ENCODE measurements around the gene KCTD18.

Gene KCTD18

GRCh38 chr2:200484934-200485333 is 24.9 kb downstream of the KCTD18 start:
- DNase-seq (ENCODE audit: low read depth in 2 of 2) = no peak

GRCh38 chr2:200483729-200484198 is 26.1 kb downstream of the KCTD18 start:
- no peak for DNase-seq (ENCODE audit: low read depth in 2 of 2)

- no peak for DNase-seq (ENCODE audit: low read depth in 2 of 2)
Measured at GRCh38 chr2:200482194-200482593, 27.7 kb downstream of the KCTD18 start.

GRCh38 chr2:200479692-200480265 is 30.1 kb downstream of the KCTD18 start:
- DNase-seq (ENCODE audit: low read depth in 2 of 2) = no peak

GRCh38 chr2:200477667-200478131 is 32.2 kb downstream of the KCTD18 start:
- DNase-seq (ENCODE audit: low read depth in 2 of 2) = no peak

- no peak for DNase-seq (ENCODE audit: low read depth in 2 of 2)
Measured at GRCh38 chr2:200476836-200477235, 33.0 kb downstream of the KCTD18 start.

- no peak for DNase-seq (ENCODE audit: low read depth in 2 of 2)
Measured at GRCh38 chr2:200475795-200476194, 34.1 kb downstream of the KCTD18 start.

GRCh38 chr2:200472853-200473464 is 36.9 kb downstream of the KCTD18 start:
- no peak for DNase-seq (ENCODE audit: low read depth in 2 of 2)

GRCh38 chr2:200471928-200472645 is 37.8 kb downstream of the KCTD18 start:
- DNase-seq (ENCODE audit: low read depth in 2 of 2) = no peak

GRCh38 chr2:200471324-200471848 is 38.5 kb downstream of the KCTD18 start:
- DNase-seq (ENCODE audit: low read depth in 2 of 2) = peak in 1 of 2 donors; percentile 7

- DNase-seq (ENCODE audit: low read depth in 2 of 2) = no peak
Measured at GRCh38 chr2:200470230-200470629, 39.6 kb downstream of the KCTD18 start.

- DNase-seq (ENCODE audit: low read depth in 2 of 2) = no peak
Measured at GRCh38 chr2:200469708-200470211, 40.1 kb downstream of the KCTD18 start.

GRCh38 chr2:200467806-200468681 is 41.8 kb downstream of the KCTD18 start:
- DNase-seq (ENCODE audit: low read depth in 2 of 2) = no peak

GRCh38 chr2:200466425-200467418 is 43.1 kb downstream of the KCTD18 start:
- DNase-seq (ENCODE audit: low read depth in 2 of 2) = no peak

- DNase-seq (ENCODE audit: low read depth in 2 of 2) = no peak
Measured at GRCh38 chr2:200463452-200463851, 46.4 kb downstream of the KCTD18 start.

- no peak for DNase-seq (ENCODE audit: low read depth in 2 of 2)
Measured at GRCh38 chr2:200461846-200462710, 47.8 kb downstream of the KCTD18 start.

GRCh38 chr2:200459101-200459500 is 50.8 kb downstream of the KCTD18 start:
- no peak for DNase-seq (ENCODE audit: low read depth in 2 of 2)

GRCh38 chr2:200456567-200456966 is 53.3 kb downstream of the KCTD18 start:
- no peak for DNase-seq (ENCODE audit: low read depth in 2 of 2)

- DNase-seq (ENCODE audit: low read depth in 2 of 2) = no peak
Measured at GRCh38 chr2:200455958-200456421, 53.9 kb downstream of the KCTD18 start.
